Right atrium auricular region (tissue), 2 donors: ENCODE measurements around the gene THSD4. TPM values are rescaled to one million over a fixed set of nuclear protein-coding genes. Genes with fewer than 3 reads are reported as not detected.

Experiments used
- DNase-seq: peaks from one replicate; pipeline ENCODE4 v3.0.0-alpha.2; 2019; ENCODE audit warnings: low spot score
- H3K27ac ChIP-seq, 2 donors: fragments of 200-600 bp; sonication (generic); 1 replicate in 1 of 2; 2 replicates in 1 of 2; pipeline ENCODE4 v1.5.1; 2016 to 2019
- H3K27me3 ChIP-seq, 2 donors: fragments of 200-600 bp; sonication (generic); one replicate each; pipeline versions ENCODE4 v1.5.1 to v1.6.0; 2017 to 2019
- H3K36me3 ChIP-seq: fragments of 200-600 bp; sonication (generic); one replicate; pipeline ENCODE4 v1.5.1; 2016
- H3K4me1 ChIP-seq, 2 donors: fragments of 200-600 bp; sonication (generic); one replicate each; pipeline versions ENCODE4 v1.5.1 to v1.6.0; 2017 to 2019
- H3K4me3 ChIP-seq, 2 donors: fragments of 200-600 bp; sonication (generic); 1 replicate in 1 of 2; 2 replicates in 1 of 2; pipeline ENCODE4 v1.5.1; 2017 to 2019; ENCODE audit warnings: mild to moderate bottlenecking in 1 of 2, moderate library complexity in 1 of 2
- H3K9me3 ChIP-seq, 2 donors: fragments of 200-600 bp; sonication (generic); one replicate each; pipeline ENCODE4 v1.5.1; 2019
- total RNA-seq, 2 donors: library from RNA; depleted of rRNA; stranded (reverse); fragments of >200 nt; gene quantifications; one replicate each; pipeline ENCODE4 v1.1.0, GENCODE V29; 2016
- TF ChIP-seq, protein P1 (sequence below), 2 donors: fragments of 200-600 bp; sonication (generic); IDR thresholded peaks; one replicate each; pipeline ENCODE4 v1.5.1; 2019; ENCODE audit warnings: antibody characterized with exemption in 2 of 2

THSD4 gene
- total RNA-seq, 2 donors from 2014 or later, result 41.2 to 85.3 TPM

- Histone ChIP-seq H3K36me3 (no peaks in the 10 kb centered on the region), H3K27me3 (no peaks in the 10 kb centered on the region), H3K4me1 (peaks cover 0 to 41% of the 10 kb centered on the region in 2 donors), H3K9me3 (no peaks in the 10 kb centered on the region), H3K4me3 (no peak overlapping the region), H3K27ac (no peak overlapping the region)
- TF ChIP-seq, protein P1, sequence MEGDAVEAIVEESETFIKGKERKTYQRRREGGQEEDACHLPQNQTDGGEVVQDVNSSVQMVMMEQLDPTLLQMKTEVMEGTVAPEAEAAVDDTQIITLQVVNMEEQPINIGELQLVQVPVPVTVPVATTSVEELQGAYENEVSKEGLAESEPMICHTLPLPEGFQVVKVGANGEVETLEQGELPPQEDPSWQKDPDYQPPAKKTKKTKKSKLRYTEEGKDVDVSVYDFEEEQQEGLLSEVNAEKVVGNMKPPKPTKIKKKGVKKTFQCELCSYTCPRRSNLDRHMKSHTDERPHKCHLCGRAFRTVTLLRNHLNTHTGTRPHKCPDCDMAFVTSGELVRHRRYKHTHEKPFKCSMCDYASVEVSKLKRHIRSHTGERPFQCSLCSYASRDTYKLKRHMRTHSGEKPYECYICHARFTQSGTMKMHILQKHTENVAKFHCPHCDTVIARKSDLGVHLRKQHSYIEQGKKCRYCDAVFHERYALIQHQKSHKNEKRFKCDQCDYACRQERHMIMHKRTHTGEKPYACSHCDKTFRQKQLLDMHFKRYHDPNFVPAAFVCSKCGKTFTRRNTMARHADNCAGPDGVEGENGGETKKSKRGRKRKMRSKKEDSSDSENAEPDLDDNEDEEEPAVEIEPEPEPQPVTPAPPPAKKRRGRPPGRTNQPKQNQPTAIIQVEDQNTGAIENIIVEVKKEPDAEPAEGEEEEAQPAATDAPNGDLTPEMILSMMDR (IDR thresholded peaks at IDR 0.05), result no peak
- no peak for DNase-seq
These were observed 100.0 kb downstream of the THSD4 start for GRCh38 chr15:71215126-71215894.

- Histone ChIP-seq H3K36me3 (no peaks in the 10 kb centered on the region), H3K27ac (peak overlapping the region in 1 of 2 donors; percentile 21), H3K9me3 (no peaks in the 10 kb centered on the region), H3K4me3 (no peak overlapping the region), H3K27me3 (no peaks in the 10 kb centered on the region), H3K4me1 (peaks cover 0 to 22% of the 10 kb centered on the region in 2 donors)
- TF ChIP-seq, protein P1 (IDR thresholded peaks at IDR 0.05), result no peak
- DNase-seq, result no peak
These were observed 103.1 kb downstream of the THSD4 start for GRCh38 chr15:71218272-71218805.

GRCh38 chr15:71219101-71219500, 103.8 kb downstream of the THSD4 start:
- Histone ChIP-seq H3K4me3 (no peak overlapping the region), H3K36me3 (no peaks in the 10 kb centered on the region), H3K27ac (peak overlapping the region in 1 of 2 donors; percentile 24), H3K27me3 (no peaks in the 10 kb centered on the region), H3K9me3 (no peaks in the 10 kb centered on the region), H3K4me1 (peaks cover 0 to 20% of the 10 kb centered on the region in 2 donors)
- DNase-seq, result no peak
- TF ChIP-seq, protein P1 (IDR thresholded peaks at IDR 0.05), result no peak

DNA sequence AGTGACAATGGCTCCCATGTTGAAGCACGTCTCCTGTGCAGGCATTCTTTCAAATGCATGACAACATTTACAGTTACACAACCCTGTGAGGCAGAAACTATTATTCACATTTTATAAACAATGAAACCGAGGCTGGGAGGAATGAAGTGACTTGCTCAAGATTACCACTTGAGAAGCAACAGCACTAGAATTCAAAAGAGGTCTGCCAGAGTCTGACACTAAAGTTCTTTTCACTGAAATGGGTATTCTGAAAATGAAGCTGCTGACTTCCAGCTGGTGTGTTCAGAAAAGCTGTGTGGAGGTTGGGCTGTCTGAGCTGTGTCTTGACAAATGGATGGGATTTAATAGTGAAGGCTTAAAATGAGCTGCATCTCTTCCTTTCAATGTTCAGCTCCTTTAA, 104.4 kb downstream of the THSD4 start:
- TF ChIP-seq, protein P1 (IDR thresholded peaks at IDR 0.05), result no peak
- Histone ChIP-seq H3K36me3 (no peaks in the 10 kb centered on the region), H3K4me3 (no peak overlapping the region), H3K27me3 (no peaks in the 10 kb centered on the region), H3K27ac (peak overlapping the region in 1 of 2 donors; percentile 24), H3K9me3 (no peaks in the 10 kb centered on the region), H3K4me1 (peaks cover 0 to 20% of the 10 kb centered on the region in 2 donors)
- DNase-seq, result no peak

- H3K4me1 ChIP-seq, result peaks cover 0 to 20% of the 10 kb centered on the region in 2 donors
- H3K27ac ChIP-seq, result no peak overlapping the region
- TF ChIP-seq, protein P1 (IDR thresholded peaks at IDR 0.05), result no peak
- H3K36me3 ChIP-seq, result no peaks in the 10 kb centered on the region
- no peaks in the 10 kb centered on the region for H3K9me3 ChIP-seq
- no peaks in the 10 kb centered on the region for H3K27me3 ChIP-seq
- no peak overlapping the region for H3K4me3 ChIP-seq
- no peak for DNase-seq
These were observed 105.6 kb downstream of the THSD4 start for GRCh38 chr15:71220828-71221227.
